K562 (cell line): Measurements from ENCODE around the gene RAB31.

ENCODE experiments used
- EZH2 ChIP-seq: IDR thresholded peaks from 2 replicates; pipeline ENCODE4 v1.6.1; 2012; ENCODE audit warnings: low read depth, mild to moderate bottlenecking, inconsistent platforms, low read length, borderline replicate concordance
- MCM3 ChIP-seq: fragments of 450-650 bp; IDR thresholded peaks from 2 replicates; pipeline ENCODE4 v1.6.1; 2016
- NR4A1 ChIP-seq, 2 experiments: fragments of 250-450 bp in 1 of 2; fragments of 450-650 bp in 1 of 2; sonication (Bioruptor Pico) in 1 of 2; IDR thresholded peaks; 2 replicates each; pipeline versions ENCODE4 v1.4.0 to v1.6.1; 2016 to 2020; ENCODE audit warnings: mild to moderate bottlenecking in 2 of 2, missing compliant biosample characterization in 1 of 2, missing genetic modification characterization in 1 of 2, moderate library complexity in 1 of 2
- ZNF324 ChIP-seq: fragments of 250-450 bp; sonication (Bioruptor Pico); IDR thresholded peaks from 2 replicates; pipeline ENCODE4 v1.4.0; 2020; ENCODE audit warnings: mild to moderate bottlenecking
- TF ChIP-seq, protein P1 (sequence below), 3 experiments: IDR thresholded peaks in 2 of 3; conservative IDR thresholded peaks in 1 of 3; 2 replicates each; pipeline ENCODE4 v1.5.1; 2011 to 2012; ENCODE audit warnings: low read length in 3 of 3, mild to moderate bottlenecking in 3 of 3, control low read depth in 2 of 3, improper control_type of control experiment in 1 of 3, inconsistent platforms in 1 of 3, low read depth in 1 of 3, mixed read lengths in 1 of 3, moderate library complexity in 1 of 3; ENCODE audit not compliant: insufficient read depth in 2 of 3

- TF ChIP-seq NR4A1 (CRISPR knock-in tag; IDR thresholded peaks at IDR 0.05), result no peak
- TF ChIP-seq NR4A1 (tag; IDR thresholded peaks at IDR 0.05), result no peak
- no peak for TF ChIP-seq EZH2
- no peak for TF ChIP-seq MCM3
- TF ChIP-seq, protein P1, sequence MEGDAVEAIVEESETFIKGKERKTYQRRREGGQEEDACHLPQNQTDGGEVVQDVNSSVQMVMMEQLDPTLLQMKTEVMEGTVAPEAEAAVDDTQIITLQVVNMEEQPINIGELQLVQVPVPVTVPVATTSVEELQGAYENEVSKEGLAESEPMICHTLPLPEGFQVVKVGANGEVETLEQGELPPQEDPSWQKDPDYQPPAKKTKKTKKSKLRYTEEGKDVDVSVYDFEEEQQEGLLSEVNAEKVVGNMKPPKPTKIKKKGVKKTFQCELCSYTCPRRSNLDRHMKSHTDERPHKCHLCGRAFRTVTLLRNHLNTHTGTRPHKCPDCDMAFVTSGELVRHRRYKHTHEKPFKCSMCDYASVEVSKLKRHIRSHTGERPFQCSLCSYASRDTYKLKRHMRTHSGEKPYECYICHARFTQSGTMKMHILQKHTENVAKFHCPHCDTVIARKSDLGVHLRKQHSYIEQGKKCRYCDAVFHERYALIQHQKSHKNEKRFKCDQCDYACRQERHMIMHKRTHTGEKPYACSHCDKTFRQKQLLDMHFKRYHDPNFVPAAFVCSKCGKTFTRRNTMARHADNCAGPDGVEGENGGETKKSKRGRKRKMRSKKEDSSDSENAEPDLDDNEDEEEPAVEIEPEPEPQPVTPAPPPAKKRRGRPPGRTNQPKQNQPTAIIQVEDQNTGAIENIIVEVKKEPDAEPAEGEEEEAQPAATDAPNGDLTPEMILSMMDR (IDR thresholded peaks at IDR 0.05 in 2 of 3, conservative IDR thresholded peaks at IDR 0.05 in 1 of 3; ENCODE audit: insufficient read depth in 2 of 3, low read depth in 1 of 3, low read length in 3 of 3), result no peak
- no peak for TF ChIP-seq ZNF324
Measured at GRCh38 chr18:9831723-9832199, 123.7 kb downstream of the RAB31 start.
